ENCODE data around the gene ATAT1.

The ATAT1 gene

GRCh38 chr6:30626484-30627366 is at the start of gene ATAT1:
TSS of gene ATAT1 (plus strand) at chr6:30626874.
- peak; percentile 59 for DNase-seq (ENCODE audit: low read depth)

GRCh38 chr6:30578051-30578450 is 48.6 kb upstream of the ATAT1 start:
- no peak for DNase-seq (ENCODE audit: low read depth)

GRCh38 chr6:30583921-30584320 is 42.8 kb upstream of the ATAT1 start:
- DNase-seq (ENCODE audit: low read depth) = no peak

GRCh38 chr6:30589754-30590358 is 36.8 kb upstream of the ATAT1 start:
- no peak for DNase-seq (ENCODE audit: low read depth)

- DNase-seq (ENCODE audit: low read depth) = no peak
Measured at GRCh38 chr6:30590509-30590908, 36.2 kb upstream of the ATAT1 start.

GRCh38 chr6:30591008-30591407 is 35.7 kb upstream of the ATAT1 start:
- no peak for DNase-seq (ENCODE audit: low read depth)

- DNase-seq (ENCODE audit: low read depth) = no peak
Measured at GRCh38 chr6:30592287-30592686, 34.4 kb upstream of the ATAT1 start.

GRCh38 chr6:30597315-30598144 is 29.1 kb upstream of the ATAT1 start:
- peak; percentile 60 for DNase-seq (ENCODE audit: low read depth)

- no peak for DNase-seq (ENCODE audit: low read depth)
Measured at GRCh38 chr6:30598912-30599624, 27.6 kb upstream of the ATAT1 start.

GRCh38 chr6:30599625-30600324 is 26.9 kb upstream of the ATAT1 start:
- no peak for DNase-seq (ENCODE audit: low read depth)

- no peak for DNase-seq (ENCODE audit: low read depth)
Measured at GRCh38 chr6:30600451-30600961, 26.2 kb upstream of the ATAT1 start.

- no peak for DNase-seq (ENCODE audit: low read depth)
Measured at GRCh38 chr6:30601436-30601814, 25.2 kb upstream of the ATAT1 start.

GRCh38 chr6:30601815-30602641 is 24.6 kb upstream of the ATAT1 start:
- no peak for DNase-seq (ENCODE audit: low read depth)

- no peak for DNase-seq (ENCODE audit: low read depth)
Measured at GRCh38 chr6:30603961-30604360, 22.7 kb upstream of the ATAT1 start.

GRCh38 chr6:30610065-30610464 is 16.6 kb upstream of the ATAT1 start:
- no peak for DNase-seq (ENCODE audit: low read depth)

- DNase-seq (ENCODE audit: low read depth) = no peak
Measured at GRCh38 chr6:30611150-30611855, 15.4 kb upstream of the ATAT1 start.

- DNase-seq (ENCODE audit: low read depth) = no peak
Measured at GRCh38 chr6:30611856-30612194, 14.8 kb upstream of the ATAT1 start.

- no peak for DNase-seq (ENCODE audit: low read depth)
Measured at GRCh38 chr6:30612213-30612612, 14.5 kb upstream of the ATAT1 start.

- DNase-seq (ENCODE audit: low read depth) = no peak
Measured at GRCh38 chr6:30612687-30613248, 13.9 kb upstream of the ATAT1 start.

Measured in stromal cell of bone marrow (primary cell).